ENCODE results near the gene BRD9.
"Not testable (repeated sequence)": the region's sequence is repeated elsewhere in the genome, so short reads cannot be mapped to it uniquely, and the experiment has no call there.

BRD9 gene

GRCh38 chr5:902129-902916 lies 9.7 kb upstream of the BRD9 start:
- no peak for DNase-seq

- DNase-seq: no peak
These were observed 8.2 kb upstream of the BRD9 start for GRCh38 chr5:900781-901180.

GRCh38 chr5:893711-894110 lies 1.1 kb upstream of the BRD9 start:
- peak; percentile 71 for DNase-seq

- no peak for DNase-seq
These were observed 521 bp upstream of the BRD9 start for GRCh38 chr5:893137-893506.

GRCh38 chr5:891837-892393 lies 686 bp downstream of the BRD9 start:
- DNase-seq: peak; percentile 56

GRCh38 chr5:891117-891836 lies 1.3 kb downstream of the BRD9 start:
- DNase-seq: no peak

- DNase-seq: no peak
These were observed 3.4 kb downstream of the BRD9 start for GRCh38 chr5:889075-889710.

GRCh38 chr5:888638-889035 lies 4.0 kb downstream of the BRD9 start:
- DNase-seq: no peak

- DNase-seq: no peak
These were observed 4.5 kb downstream of the BRD9 start for GRCh38 chr5:887947-888637.

GRCh38 chr5:886716-887325 lies 5.8 kb downstream of the BRD9 start:
- no peak for DNase-seq

GRCh38 chr5:886036-886435 lies 6.6 kb downstream of the BRD9 start:
- no peak for DNase-seq

- no peak for DNase-seq
These were observed 7.1 kb downstream of the BRD9 start for GRCh38 chr5:885529-885928.

- no peak for DNase-seq
These were observed 7.5 kb downstream of the BRD9 start for GRCh38 chr5:885127-885442.

- DNase-seq: no peak
These were observed 8.1 kb downstream of the BRD9 start for GRCh38 chr5:884345-885126.

- no peak for DNase-seq
These were observed 9.0 kb downstream of the BRD9 start for GRCh38 chr5:883475-884181.

- DNase-seq: no peak
These were observed 10.1 kb downstream of the BRD9 start for GRCh38 chr5:882253-883183.

GRCh38 chr5:881551-881935 lies 11.1 kb downstream of the BRD9 start:
- DNase-seq: no peak

GRCh38 chr5:880816-881550 lies 11.6 kb downstream of the BRD9 start:
- DNase-seq: no peak

- not testable (repeated sequence) for DNase-seq
These were observed 13.9 kb downstream of the BRD9 start for GRCh38 chr5:878677-879076.
